ENCODE results near the gene TCF7.
"Not testable (repeated sequence)": the region's sequence is repeated elsewhere in the genome, so short reads cannot be mapped to it uniquely, and the experiment has no call there.

The TCF7 gene

DNA sequence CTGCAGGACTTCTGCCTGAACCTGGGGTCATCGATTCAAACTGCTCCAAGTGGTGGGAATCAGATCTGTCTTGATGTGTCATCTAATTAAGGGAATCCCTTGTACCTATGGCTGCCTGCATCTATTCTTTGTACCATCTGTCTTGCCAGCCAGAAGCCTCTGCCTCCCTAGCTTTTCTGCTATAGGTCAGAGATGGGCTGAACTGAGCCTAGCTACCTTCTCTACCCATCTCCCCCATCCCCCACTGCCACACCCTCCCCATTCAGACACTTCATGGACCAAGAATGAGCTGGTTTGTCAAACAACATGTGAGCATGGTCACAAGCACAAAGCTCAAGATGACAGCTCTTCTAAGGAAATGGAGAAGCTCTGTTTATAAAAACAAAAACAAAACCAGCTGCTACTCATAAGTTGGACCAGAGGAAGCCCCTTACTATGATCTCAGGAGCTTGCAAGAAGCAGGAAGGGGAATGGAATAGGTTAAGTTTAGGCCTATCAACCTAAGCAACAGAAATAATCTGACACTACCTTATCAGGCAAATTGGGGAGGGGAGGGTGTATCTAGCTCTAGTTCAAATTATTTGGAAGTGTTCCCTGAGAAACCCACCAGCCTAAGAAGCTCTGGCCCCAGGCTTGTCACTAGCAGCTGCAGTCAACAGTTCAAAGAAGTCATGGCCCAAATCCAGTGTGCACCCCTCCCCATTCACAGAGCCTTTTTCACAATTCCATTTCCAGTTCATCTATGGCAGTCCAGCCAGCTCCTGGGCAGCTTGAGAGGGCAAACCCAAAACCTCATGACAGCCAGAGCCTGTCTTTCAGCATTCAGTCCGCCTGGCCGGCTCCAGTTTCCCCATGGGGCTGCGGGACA is 32.4 kb downstream of the TCF7 start:
- Histone ChIP-seq H3K4me1 (no peaks in the 10 kb centered on the region), H3K36me3 (peaks cover 78% of the 10 kb centered on the region), H3K27me3 (no peaks in the 10 kb centered on the region), H3K4me3 (ENCODE audit: low read depth, low read length) (no peak overlapping the region), H3K9me3 (no peaks in the 10 kb centered on the region)
- DNase-seq = no peak
- TF ChIP-seq, protein P1, sequence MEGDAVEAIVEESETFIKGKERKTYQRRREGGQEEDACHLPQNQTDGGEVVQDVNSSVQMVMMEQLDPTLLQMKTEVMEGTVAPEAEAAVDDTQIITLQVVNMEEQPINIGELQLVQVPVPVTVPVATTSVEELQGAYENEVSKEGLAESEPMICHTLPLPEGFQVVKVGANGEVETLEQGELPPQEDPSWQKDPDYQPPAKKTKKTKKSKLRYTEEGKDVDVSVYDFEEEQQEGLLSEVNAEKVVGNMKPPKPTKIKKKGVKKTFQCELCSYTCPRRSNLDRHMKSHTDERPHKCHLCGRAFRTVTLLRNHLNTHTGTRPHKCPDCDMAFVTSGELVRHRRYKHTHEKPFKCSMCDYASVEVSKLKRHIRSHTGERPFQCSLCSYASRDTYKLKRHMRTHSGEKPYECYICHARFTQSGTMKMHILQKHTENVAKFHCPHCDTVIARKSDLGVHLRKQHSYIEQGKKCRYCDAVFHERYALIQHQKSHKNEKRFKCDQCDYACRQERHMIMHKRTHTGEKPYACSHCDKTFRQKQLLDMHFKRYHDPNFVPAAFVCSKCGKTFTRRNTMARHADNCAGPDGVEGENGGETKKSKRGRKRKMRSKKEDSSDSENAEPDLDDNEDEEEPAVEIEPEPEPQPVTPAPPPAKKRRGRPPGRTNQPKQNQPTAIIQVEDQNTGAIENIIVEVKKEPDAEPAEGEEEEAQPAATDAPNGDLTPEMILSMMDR (IDR thresholded peaks at IDR 0.05; ENCODE audit: low read depth, low read length) = no peak

DNA sequence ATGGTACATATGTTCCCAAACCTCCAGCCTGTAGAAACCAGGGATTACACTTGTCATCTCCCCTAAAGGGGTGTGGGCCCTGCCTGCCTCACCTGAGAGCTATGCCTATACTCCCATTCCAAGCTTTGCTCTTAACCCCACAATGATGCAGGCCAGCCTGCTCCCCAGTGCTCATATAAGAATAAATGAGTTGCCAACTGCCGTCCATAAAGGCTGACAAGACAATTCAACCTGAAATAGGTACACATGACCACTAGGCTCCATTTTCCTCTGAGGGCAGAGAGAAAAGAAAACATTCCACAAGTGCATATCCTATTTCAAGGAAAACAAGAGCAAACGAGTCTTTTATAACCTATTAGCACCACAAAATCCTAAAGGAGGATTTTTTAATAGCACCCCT is 33.8 kb downstream of the TCF7 start:
- H3K36me3 ChIP-seq = peaks cover 86% of the 10 kb centered on the region
- H3K9me3 ChIP-seq = no peaks in the 10 kb centered on the region
- H3K27me3 ChIP-seq = no peaks in the 10 kb centered on the region
- H3K4me1 ChIP-seq = no peaks in the 10 kb centered on the region
- no peak for DNase-seq
- TF ChIP-seq, protein P1 (IDR thresholded peaks at IDR 0.05; ENCODE audit: low read depth, low read length) = no peak
- H3K4me3 ChIP-seq (ENCODE audit: low read depth, low read length) = no peak overlapping the region

DNA sequence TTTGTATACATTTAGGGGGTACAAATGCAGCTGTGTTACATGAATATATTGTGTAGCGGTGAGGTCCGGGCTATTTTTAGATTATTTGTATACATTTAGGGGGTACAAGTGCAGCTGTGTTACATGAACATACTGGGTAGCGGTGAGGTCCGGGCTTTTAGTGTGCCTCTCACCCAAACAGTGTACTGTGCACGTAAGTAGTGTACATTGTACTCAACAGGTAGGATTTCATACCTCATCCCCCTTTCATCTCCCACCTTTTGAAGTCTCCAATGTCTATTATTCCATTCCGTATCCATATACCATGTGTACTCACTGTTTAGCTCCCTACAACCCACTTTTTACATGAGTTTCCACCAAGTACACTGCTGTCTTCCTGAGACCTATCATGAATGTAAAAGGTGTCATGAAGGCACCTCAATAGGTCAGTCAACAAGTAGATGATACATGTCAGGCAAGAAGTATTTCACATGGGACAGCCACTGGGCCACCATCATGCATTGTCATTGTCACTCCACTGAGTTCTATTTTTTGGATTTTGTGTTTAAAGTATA is 34.6 kb downstream of the TCF7 start:
- Histone ChIP-seq H3K36me3 (peaks cover 86% of the 10 kb centered on the region), H3K9me3 (no peaks in the 10 kb centered on the region), H3K4me1 (no peaks in the 10 kb centered on the region)

DNA sequence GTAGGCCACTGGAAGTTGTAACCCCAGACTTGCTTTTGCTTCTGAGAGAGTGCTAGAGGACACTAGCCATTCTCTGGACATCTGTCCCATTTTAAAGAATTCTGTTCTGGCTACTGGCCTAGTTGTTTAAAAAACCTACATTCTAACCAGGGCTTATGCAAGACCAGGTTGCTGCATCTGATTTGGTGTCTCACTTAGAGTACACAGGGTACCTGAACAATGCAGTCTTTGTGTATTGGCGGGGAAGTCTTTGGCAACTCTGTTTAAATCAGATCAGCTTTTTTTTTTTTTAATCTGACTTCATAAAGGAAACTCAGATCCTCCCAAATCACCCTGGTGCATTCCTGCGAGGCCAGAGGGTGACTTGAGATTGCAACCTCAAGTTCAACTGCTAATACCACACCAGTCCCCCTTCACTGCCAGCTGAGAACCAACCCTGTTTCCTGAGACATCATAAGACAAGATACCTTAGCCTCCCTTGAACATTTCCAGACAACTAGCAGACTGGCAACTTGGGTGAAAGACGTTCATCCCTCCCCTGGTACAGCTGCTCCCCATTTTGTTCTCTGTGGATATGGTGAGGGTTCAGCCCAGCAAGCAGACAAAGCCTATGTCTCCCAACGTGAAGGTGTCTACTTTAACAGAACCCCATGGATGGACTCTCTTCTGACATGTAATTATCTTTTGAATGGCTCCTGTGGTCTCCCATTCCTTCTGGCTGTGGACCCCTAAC is 35.3 kb downstream of the TCF7 start:
- no peaks in the 10 kb centered on the region for H3K9me3 ChIP-seq
- no peak for DNase-seq
- peaks cover 80% of the 10 kb centered on the region for H3K36me3 ChIP-seq
- H3K27me3 ChIP-seq = no peaks in the 10 kb centered on the region
- H3K4me3 ChIP-seq (ENCODE audit: low read depth, low read length) = no peak overlapping the region
- TF ChIP-seq, protein P1 (IDR thresholded peaks at IDR 0.05; ENCODE audit: low read depth, low read length) = no peak
- no peaks in the 10 kb centered on the region for H3K4me1 ChIP-seq

More for the DNA sequence above, 34.6 kb downstream of the TCF7 start:
- H3K4me3 ChIP-seq (ENCODE audit: low read depth, low read length) = no peak overlapping the region
- no peak for DNase-seq
- no peaks in the 10 kb centered on the region for H3K27me3 ChIP-seq
- TF ChIP-seq, protein P1 (IDR thresholded peaks at IDR 0.05; ENCODE audit: low read depth, low read length) = no peak

DNA sequence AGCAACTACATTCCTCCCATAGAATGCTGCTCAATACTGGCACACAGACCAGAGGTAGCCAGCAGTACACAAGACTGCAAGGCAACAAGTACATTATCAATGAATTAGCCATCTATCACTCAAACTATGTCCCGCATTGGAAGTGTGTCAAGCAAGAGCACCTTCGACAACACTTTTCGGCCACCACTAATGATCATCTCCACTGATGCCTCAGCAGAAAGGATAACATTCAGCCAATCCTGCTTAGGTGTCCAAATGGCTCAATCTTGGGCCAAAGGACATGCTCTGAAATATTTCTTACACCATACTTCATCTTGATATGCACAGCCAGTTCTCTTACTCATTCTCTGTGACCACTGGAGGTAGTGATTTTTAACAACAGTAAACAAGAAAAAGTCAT is 37.2 kb downstream of the TCF7 start:
- TF ChIP-seq, protein P1 (IDR thresholded peaks at IDR 0.05; ENCODE audit: low read depth, low read length) = no peak
- Histone ChIP-seq H3K36me3 (peaks cover 78% of the 10 kb centered on the region), H3K4me1 (no peaks in the 10 kb centered on the region)

DNA sequence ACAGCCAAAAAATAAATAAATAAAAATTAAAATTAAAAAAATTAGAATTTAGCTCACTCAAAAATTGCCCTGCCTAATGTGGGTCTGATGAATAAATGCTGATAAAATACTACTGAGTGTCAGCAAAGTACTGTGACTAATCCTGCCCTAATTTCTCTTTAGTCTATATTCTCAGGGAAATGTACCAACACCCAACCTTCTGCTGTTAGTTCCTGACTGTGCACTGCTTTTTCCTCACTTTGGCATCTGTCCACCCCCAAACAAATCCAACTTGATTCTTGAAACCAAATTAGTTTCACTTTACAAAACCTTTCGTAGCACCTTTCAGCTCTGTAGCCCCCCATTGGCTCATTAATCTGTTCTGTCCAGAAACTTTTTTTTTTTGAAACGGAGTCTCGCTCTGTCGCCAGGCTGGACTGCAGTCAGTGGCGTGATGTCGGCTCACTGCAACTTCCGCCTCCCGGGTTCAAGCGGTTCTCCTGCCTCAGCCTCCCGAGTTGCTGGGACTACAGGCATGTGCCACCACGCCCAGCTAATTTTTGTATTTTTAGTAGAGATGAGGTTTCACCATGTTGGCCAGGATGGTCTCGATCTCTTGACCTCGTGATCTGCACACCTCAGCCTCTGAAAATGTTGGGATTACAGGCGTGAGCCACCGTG is 37.8 kb downstream of the TCF7 start:
- DNase-seq; H3K27me3 ChIP-seq; H3K9me3 ChIP-seq; H3K4me1 ChIP-seq; H3K4me3 ChIP-seq (ENCODE audit: low read depth, low read length): not testable (repeated sequence)
- peaks cover 73% of the 10 kb centered on the region for H3K36me3 ChIP-seq

More for the DNA sequence above, 37.2 kb downstream of the TCF7 start:
- Histone ChIP-seq H3K9me3 (no peaks in the 10 kb centered on the region), H3K4me3 (ENCODE audit: low read depth, low read length) (no peak overlapping the region), H3K27me3 (no peaks in the 10 kb centered on the region)
- no peak for DNase-seq
